Mucosa of stomach (tissue), 1 donor: ENCODE results near the gene PEAK1.
"Not testable (repeated sequence)": the region's sequence is repeated elsewhere in the genome, so short reads cannot be mapped to it uniquely, and the experiment has no call there.

Experiments used
- H3K27me3 ChIP-seq: one replicate; pipeline ENCODE4 v1.7.0; 2013; ENCODE audit warnings: mild to moderate bottlenecking, low read length; ENCODE audit not compliant: control insufficient read depth, insufficient read depth
- H3K36me3 ChIP-seq: one replicate; pipeline ENCODE4 v1.7.0; 2013; ENCODE audit warnings: low read length; ENCODE audit not compliant: control insufficient read depth, insufficient read depth
- H3K4me1 ChIP-seq: one replicate; pipeline ENCODE4 v1.7.0; 2013; ENCODE audit warnings: mild to moderate bottlenecking, low read length; ENCODE audit not compliant: control insufficient read depth, insufficient read depth
- H3K4me3 ChIP-seq: one replicate; pipeline ENCODE4 v1.7.0; 2013; ENCODE audit warnings: low read length
- H3K9ac ChIP-seq: one replicate; pipeline ENCODE4 v1.7.0; 2013; ENCODE audit warnings: mild to moderate bottlenecking, low read length, moderate library complexity
- H3K9me3 ChIP-seq: one replicate; pipeline ENCODE4 v1.7.0; 2013; ENCODE audit warnings: mild to moderate bottlenecking, low read length, moderate library complexity; ENCODE audit not compliant: control insufficient read depth
- donor health status: Pancreatic carcinoma.

The PEAK1 gene

GRCh38 chr15:77171221-77171967, 248.5 kb downstream of the PEAK1 start:
- Histone ChIP-seq H3K9ac (no peak overlapping the region), H3K36me3 (no peaks in the 10 kb centered on the region), H3K4me3 (no peak overlapping the region), H3K9me3 (no peaks in the 10 kb centered on the region), H3K27me3 (no peaks in the 10 kb centered on the region), H3K4me1 (peaks cover 10% of the 10 kb centered on the region)

DNA sequence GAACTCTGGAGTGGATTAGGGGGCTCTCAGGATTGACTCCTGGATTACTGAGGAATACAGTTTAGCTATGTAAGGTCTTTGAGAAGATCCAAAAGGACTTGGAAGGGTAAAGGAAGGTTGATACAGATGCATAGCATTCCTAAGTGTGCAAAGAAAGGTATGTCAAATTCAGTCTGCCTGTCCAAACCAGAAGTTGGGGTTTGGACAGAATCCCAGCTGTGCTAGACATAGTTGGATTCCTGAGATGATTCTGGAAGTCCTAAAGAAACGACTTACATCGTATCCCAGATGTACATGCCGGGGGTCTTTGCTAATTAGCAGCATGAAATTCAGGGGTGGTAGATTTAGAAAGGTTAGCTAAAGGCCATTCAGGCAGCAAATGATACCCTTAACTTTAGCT, 251.3 kb downstream of the PEAK1 start:
- Histone ChIP-seq H3K4me3 (no peak overlapping the region), H3K36me3 (no peaks in the 10 kb centered on the region), H3K27me3 (no peaks in the 10 kb centered on the region), H3K4me1 (peaks cover 5% of the 10 kb centered on the region), H3K9ac (no peak overlapping the region), H3K9me3 (no peaks in the 10 kb centered on the region)

DNA sequence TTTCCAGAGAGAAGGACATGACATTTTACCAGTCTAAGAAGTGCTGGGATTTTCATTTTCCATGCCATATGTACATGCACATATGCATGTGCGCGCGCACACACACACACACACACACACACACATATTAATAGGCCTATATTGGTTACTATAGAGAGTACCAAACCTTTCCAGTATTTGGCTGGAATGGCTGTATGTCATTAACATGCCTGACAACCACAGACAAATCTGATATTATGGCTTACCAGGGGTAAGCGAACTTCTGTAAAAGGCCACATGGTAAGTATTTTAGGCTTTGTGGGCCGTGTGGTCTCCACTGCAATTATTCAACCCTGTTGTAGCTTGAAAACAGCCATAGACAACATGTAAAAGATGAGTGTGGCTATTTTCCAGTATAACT, 251.8 kb downstream of the PEAK1 start:
- Histone ChIP-seq H3K36me3 (no peaks in the 10 kb centered on the region), H3K27me3 (no peaks in the 10 kb centered on the region)

GRCh38 chr15:77167406-77167805, 252.5 kb downstream of the PEAK1 start:
- no peaks in the 10 kb centered on the region for H3K9me3 ChIP-seq
- H3K4me1 ChIP-seq: no peaks in the 10 kb centered on the region
- H3K9ac ChIP-seq: no peak overlapping the region
- H3K27me3 ChIP-seq: no peaks in the 10 kb centered on the region
- no peaks in the 10 kb centered on the region for H3K36me3 ChIP-seq
- H3K4me3 ChIP-seq: no peak overlapping the region

More for the DNA sequence above, 251.8 kb downstream of the PEAK1 start:
- Histone ChIP-seq H3K9ac (no peak overlapping the region), H3K4me1 (peaks cover 3% of the 10 kb centered on the region), H3K4me3 (no peak overlapping the region), H3K9me3 (no peaks in the 10 kb centered on the region)

DNA sequence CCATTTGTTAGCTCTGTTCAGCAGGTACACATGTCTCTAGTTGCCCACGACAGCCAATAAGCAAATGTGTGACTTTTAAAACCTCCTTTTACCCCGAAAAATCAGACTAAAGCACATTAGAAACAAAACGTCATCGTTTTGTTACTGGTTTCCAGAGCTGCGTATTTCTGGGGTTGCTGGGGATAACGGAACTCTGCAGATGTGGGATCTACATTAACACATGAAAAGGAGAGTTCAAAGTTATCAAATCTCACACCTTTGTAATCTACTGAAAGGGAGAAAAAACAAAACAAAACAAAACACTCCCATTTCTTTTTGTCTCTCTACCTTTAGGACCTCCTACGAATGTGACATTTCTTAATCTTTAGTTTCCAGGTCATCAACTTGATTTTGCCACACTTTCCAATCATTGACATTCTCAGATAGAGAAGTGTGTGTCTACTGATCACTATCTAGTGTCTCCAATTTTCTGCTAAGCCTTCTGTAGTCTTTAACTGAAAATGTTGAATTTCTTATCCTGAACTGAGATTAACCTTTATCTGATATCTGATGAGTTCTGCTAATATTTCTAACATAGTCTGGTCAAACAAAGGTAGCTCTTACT, 256.0 kb downstream of the PEAK1 start:
- Histone ChIP-seq H3K9ac (no peak overlapping the region), H3K27me3 (no peaks in the 10 kb centered on the region), H3K4me3 (no peak overlapping the region), H3K36me3 (no peaks in the 10 kb centered on the region), H3K9me3 (no peaks in the 10 kb centered on the region), H3K4me1 (peaks cover 10% of the 10 kb centered on the region)

- H3K4me1 ChIP-seq: peaks cover 10% of the 10 kb centered on the region
- no peak overlapping the region for H3K4me3 ChIP-seq
- no peak overlapping the region for H3K9ac ChIP-seq
- H3K27me3 ChIP-seq: no peaks in the 10 kb centered on the region
- no peaks in the 10 kb centered on the region for H3K36me3 ChIP-seq
- no peaks in the 10 kb centered on the region for H3K9me3 ChIP-seq
Observed at GRCh38 chr15:77162872-77163633, 256.9 kb downstream of the PEAK1 start.

DNA sequence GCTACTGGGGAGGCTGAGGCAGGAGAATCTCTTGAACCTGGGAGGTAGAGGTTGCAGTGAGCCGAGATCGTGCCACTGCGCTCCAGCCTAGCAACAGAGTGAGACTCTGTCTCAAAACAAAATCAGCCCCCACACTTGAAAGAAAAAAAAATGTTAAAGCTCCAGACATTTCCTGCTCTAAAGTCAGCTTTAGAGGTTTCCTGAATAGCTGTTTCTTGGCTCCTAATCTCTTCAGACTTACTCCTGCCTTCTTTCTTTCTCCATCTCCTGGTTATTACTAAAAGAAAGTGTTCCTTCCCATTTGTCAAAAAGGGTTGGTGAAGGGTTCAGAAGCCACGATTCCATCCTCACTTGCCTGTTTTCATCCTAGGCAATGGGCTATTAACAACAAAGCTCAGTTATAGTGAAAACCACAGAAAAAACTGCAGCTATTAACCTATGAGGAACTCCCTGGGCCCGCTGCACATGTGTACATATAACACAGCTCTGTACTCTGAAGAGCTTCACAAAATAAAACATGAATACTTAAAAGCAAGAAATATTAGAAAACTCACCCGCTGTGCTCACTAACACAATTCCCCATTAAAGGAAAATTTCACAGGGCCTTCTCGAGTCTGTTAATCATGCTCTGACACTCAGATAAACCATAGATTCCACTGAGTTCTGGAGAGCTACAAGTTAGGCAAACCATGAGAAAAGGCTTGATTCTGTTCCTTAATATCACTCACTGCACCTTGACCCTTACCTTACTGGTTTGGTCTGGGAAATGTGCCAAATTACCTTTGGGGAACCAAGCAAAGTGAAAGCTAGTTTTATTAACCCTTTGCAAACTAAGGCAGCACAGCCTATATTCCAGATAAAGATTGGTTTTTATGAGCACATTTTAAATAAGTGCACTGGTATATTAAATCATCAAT, 259.1 kb downstream of the PEAK1 start:
- Histone ChIP-seq H3K9ac (peak overlapping the region; percentile 52), H3K4me3 (peak overlapping the region; percentile 23)

DNA sequence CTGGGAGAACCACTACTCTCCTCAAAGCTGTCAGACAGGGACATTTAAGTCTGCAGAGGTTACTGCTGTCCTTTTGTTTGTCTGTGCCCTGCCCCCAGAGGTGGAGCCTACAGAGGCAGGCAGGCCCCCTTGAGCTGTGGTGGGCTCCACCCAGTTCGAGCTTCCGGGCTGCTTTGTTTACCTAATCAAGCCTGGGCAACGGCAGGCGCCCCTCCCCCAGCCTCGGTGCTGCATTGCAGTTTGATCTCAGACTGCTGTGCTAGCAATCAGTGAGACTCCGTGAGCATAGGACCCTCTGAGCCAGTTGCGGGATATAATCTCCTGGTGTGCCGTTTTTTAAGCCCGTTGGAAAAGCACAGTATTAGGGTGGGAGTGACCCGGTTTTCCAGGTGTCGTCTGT, 263.9 kb downstream of the PEAK1 start:
- H3K9ac ChIP-seq, H3K36me3 ChIP-seq, H3K27me3 ChIP-seq, H3K4me3 ChIP-seq, H3K9me3 ChIP-seq, H3K4me1 ChIP-seq: not testable (repeated sequence)

More for the DNA sequence above, 259.1 kb downstream of the PEAK1 start:
- Histone ChIP-seq H3K36me3 (no peaks in the 10 kb centered on the region), H3K27me3 (no peaks in the 10 kb centered on the region), H3K9me3 (no peaks in the 10 kb centered on the region), H3K4me1 (peaks cover 10% of the 10 kb centered on the region)

DNA sequence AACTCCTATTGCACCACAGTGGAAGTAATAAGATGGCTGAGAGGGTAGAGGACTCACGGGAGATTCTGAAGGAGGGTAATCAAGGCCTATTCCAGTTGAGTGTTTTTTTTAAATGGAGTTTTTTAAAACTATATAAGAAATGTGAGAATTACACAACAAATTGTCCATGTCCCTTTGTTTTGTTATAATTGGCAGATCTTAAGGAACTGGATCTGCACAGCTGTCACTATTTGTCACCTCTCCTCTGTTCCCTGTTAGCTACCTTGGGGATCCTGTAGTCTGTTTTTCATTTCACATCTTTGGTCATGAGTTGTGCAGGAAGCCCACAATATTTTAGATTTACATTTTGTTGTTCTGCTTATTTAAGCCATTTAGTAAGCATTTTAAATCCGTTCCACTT, 271.7 kb downstream of the PEAK1 start:
- H3K4me1 ChIP-seq: peaks cover 26% of the 10 kb centered on the region
- no peaks in the 10 kb centered on the region for H3K27me3 ChIP-seq
- no peak overlapping the region for H3K4me3 ChIP-seq

GRCh38 chr15:77145370-77145769, 274.5 kb downstream of the PEAK1 start:
- Histone ChIP-seq H3K4me3 (no peak overlapping the region), H3K9ac (no peak overlapping the region), H3K36me3 (no peaks in the 10 kb centered on the region), H3K9me3 (no peaks in the 10 kb centered on the region), H3K27me3 (no peaks in the 10 kb centered on the region), H3K4me1 (peaks cover 26% of the 10 kb centered on the region)

More for the DNA sequence above, 271.7 kb downstream of the PEAK1 start:
- H3K36me3 ChIP-seq: no peaks in the 10 kb centered on the region
- H3K9ac ChIP-seq: no peak overlapping the region
- no peaks in the 10 kb centered on the region for H3K9me3 ChIP-seq

DNA sequence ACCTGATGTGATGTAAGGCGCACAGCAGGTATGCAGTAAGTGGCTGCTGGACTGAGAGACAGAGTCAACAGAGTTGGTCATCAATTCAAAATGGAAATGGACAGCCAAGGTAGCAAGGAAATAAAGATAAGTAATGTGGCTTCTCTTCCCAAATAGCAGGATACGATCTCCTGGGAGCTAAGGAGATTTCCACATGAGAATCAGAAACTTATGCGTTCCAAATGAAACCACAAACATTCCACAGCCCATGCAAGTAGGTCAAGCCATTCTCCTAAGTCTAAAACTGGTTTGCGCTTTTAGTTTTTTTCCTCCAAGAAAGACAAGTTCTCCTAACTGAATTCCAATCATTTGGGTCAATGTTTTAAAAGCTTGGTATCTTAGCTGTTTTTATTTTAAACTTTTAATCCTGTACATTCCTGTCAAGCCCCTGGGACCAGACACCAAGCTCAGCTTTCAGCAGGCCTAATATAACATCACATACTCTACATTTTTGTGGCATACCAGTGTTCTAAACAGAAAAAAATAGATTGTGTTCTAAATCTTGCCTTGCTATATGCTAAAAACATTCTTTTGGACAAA, 275.3 kb downstream of the PEAK1 start:
- Histone ChIP-seq H3K4me1 (peaks cover 26% of the 10 kb centered on the region), H3K9me3 (no peaks in the 10 kb centered on the region), H3K27me3 (no peaks in the 10 kb centered on the region), H3K36me3 (no peaks in the 10 kb centered on the region), H3K9ac (no peak overlapping the region), H3K4me3 (no peak overlapping the region)
